Psoas muscle (tissue), 8 donors: Measurements from ENCODE around the gene LHPP. TPM values are rescaled to one million over a fixed set of nuclear protein-coding genes. Genes with fewer than 3 reads are reported as not detected.
"Not testable (repeated sequence)": the region's sequence is repeated elsewhere in the genome, so short reads cannot be mapped to it uniquely, and the experiment has no call there.

Experiments used
- ATAC-seq, 4 donors: fragments of 200-7000 bp; cut with Tn5 transposase; one replicate each; pipeline ENCODE4 v1.9.1; 2020; ENCODE audit warnings: moderate library complexity in 3 of 4, mild to moderate bottlenecking in 2 of 4
- DNase-seq, 2 donors: peaks; one replicate each; pipeline ENCODE4 v3.0.0-alpha.2; 2020
- H3K27ac ChIP-seq: fragments of 200-600 bp; one replicate; pipeline ENCODE4 v1.8.0; 2022
- H3K27me3 ChIP-seq, 3 donors: fragments of 200-600 bp in 1 of 3; one replicate each; pipeline versions ENCODE4 v1.6.1 to v1.8.0; 2013 to 2022; ENCODE audit warnings: low read length in 2 of 3, mild to moderate bottlenecking in 2 of 3, moderate library complexity in 1 of 3; ENCODE audit not compliant: insufficient read depth in 3 of 3
- H3K36me3 ChIP-seq, 2 donors: fragments of 200-600 bp in 1 of 2; one replicate each; pipeline versions ENCODE4 v1.6.1 to v1.8.0; 2013 to 2022; ENCODE audit warnings: low read depth in 1 of 2, mild to moderate bottlenecking in 1 of 2, moderate library complexity in 1 of 2; ENCODE audit not compliant: insufficient read depth in 1 of 2
- H3K4me1 ChIP-seq: fragments of 200-600 bp; one replicate; pipeline ENCODE4 v1.8.0; 2022
- H3K4me3 ChIP-seq: fragments of 200-600 bp; one replicate; pipeline ENCODE4 v1.8.0; 2022; ENCODE audit warnings: mild to moderate bottlenecking
- H3K9me3 ChIP-seq: fragments of 200-600 bp; one replicate; pipeline ENCODE4 v1.8.0; 2022
- CTCF ChIP-seq: fragments of 200-600 bp; IDR thresholded peaks from one replicate; pipeline ENCODE4 v1.8.0; 2022; ENCODE audit warnings: antibody characterized with exemption
- WGBS, 3 donors: extraction: QIAGEN DNeasy Blood & Tissue Kit; methylation state at CpG; one replicate each; pipeline versions ENCODE4 v1.1.6 to v1.1.7; 2013; 5-methylcytosine and 5-hydroxymethylcytosine counted together
- intact Hi-C, 2 donors: fragments of 100-400 bp; cut with DNase I; formaldehyde crosslinking; loops; one replicate each; pipeline versions ENCODE4 v1.11.0 to v1.14.2; 2022
- polyA plus RNA-seq, 3 donors: library from polyadenylated mRNA; stranded (reverse); fragments of 200-250 nt; gene quantifications; one replicate each; pipeline ENCODE4 v1.2.3, GENCODE V29; 2013
- total RNA-seq, 4 donors: library from RNA; stranded (reverse); fragmentation: NEBNext Ultra II Directional in 2 of 4; extraction: Animal tissue kit (Norgen Biotek cat#: 25700) in 2 of 4; gene quantifications; one replicate each; pipeline versions ENCODE4 v1.2.1 to v1.2.4, GENCODE V29; 2021 to 2023
- donor health status: healthy with polysubstance abuse.
- donor health status: DM: no; HTN: no; CAD: no; lungs with moderate emphysema.
- donor health status: Bipolar disorder and iron deficiency.
- donor health status: healthy.
- donor health status: DM: yes; HTN: yes; CAD: no.
- donor health status: DM: no; HTN: no; CAD: no.
- donor health status: DM: no; HTN: no; CAD: no.
- donor health status: DM: yes; HTN: yes; CAD: no.

Gene LHPP
- total and polyA plus RNA-seq, 7 donors, result 4.7 to 12.8 (median 6.1) TPM

- H3K9me3 ChIP-seq, result peaks cover 4% of the 10 kb centered on the region
- WGBS, 3 donors, result 60 to 69% (median 68%) methylated on average over 16 of the region's 16 CpGs
- intact Hi-C loops, result no loop called here
- H3K4me1 ChIP-seq, result no peaks in the 10 kb centered on the region
- no peak overlapping the region for H3K4me3 ChIP-seq
- DNase-seq, result peak; percentile 33 to 39
- H3K36me3 ChIP-seq, result no peaks in the 10 kb centered on the region
- no peak overlapping the region for H3K27ac ChIP-seq
- peak in 3 of 4 donors; percentile 18 to 61 (median 29) for ATAC-seq
- no peak for TF ChIP-seq CTCF
- no peaks in the 10 kb centered on the region for H3K27me3 ChIP-seq
These were observed 117.4 kb downstream of the LHPP start for GRCh38 chr10:124579011-124579399.

- H3K4me3 ChIP-seq, result no peak overlapping the region
- no peaks in the 10 kb centered on the region for H3K27me3 ChIP-seq
- H3K9me3 ChIP-seq, result no peaks in the 10 kb centered on the region
- peaks cover 19% of the 10 kb centered on the region for H3K4me1 ChIP-seq
- TF ChIP-seq CTCF, result no peak
- 87 to 96% (median 94%) methylated on average over 3 of the region's 3 CpGs for WGBS, 3 donors
- intact Hi-C loops, result no loop called here
- no peak for ATAC-seq
- DNase-seq, result no peak
- H3K27ac ChIP-seq, result no peak overlapping the region
- H3K36me3 ChIP-seq, result no peaks in the 10 kb centered on the region
These were observed 124.5 kb downstream of the LHPP start for GRCh38 chr10:124586142-124586541.

- DNase-seq, result peak; percentile 7 to 46
- 93 to 94% (median 93%) methylated on average over 11 of the region's 11 CpGs for WGBS, 3 donors
- H3K9me3 ChIP-seq, result no peaks in the 10 kb centered on the region
These were observed 126.2 kb downstream of the LHPP start for GRCh38 chr10:124587811-124588211.

GRCh38 chr10:124588341-124588735 is 126.7 kb downstream of the LHPP start:
- H3K36me3 ChIP-seq, ATAC-seq, intact Hi-C loops, H3K9me3 ChIP-seq, H3K4me3 ChIP-seq, H3K27me3 ChIP-seq: not testable (repeated sequence)
- H3K4me1 ChIP-seq, result peaks cover 19% of the 10 kb centered on the region
- peak overlapping the region; percentile 64 for H3K27ac ChIP-seq
- DNase-seq, result peak; percentile 2 to 39
- WGBS, 3 donors, result 77 to 87% (median 77%) methylated on average over 6 of the region's 6 CpGs

More at GRCh38 chr10:124587811-124588211, 126.2 kb downstream of the LHPP start:
- Histone ChIP-seq H3K36me3 (no peaks in the 10 kb centered on the region), H3K27me3 (no peaks in the 10 kb centered on the region), H3K4me1 (peaks cover 19% of the 10 kb centered on the region), H3K4me3 (no peak overlapping the region), H3K27ac (no peak overlapping the region)
- no peak for TF ChIP-seq CTCF
- intact Hi-C loops, result no loop called here
- no peak for ATAC-seq

GRCh38 chr10:124588736-124589490 is 127.3 kb downstream of the LHPP start:
- H3K27me3 ChIP-seq, result no peaks in the 10 kb centered on the region
- H3K27ac ChIP-seq, result peak overlapping the region; percentile 74
- H3K4me1 ChIP-seq, result peaks cover 19% of the 10 kb centered on the region
- intact Hi-C loops, result no loop called here
- no peak overlapping the region for H3K4me3 ChIP-seq
- ATAC-seq (peak; percentile 97 to 99 (median 98)), DNase-seq (peak; percentile 73 to 90)
- 22 to 25% (median 24%) methylated on average over 15 of the region's 15 CpGs for WGBS, 3 donors
- no peaks in the 10 kb centered on the region for H3K9me3 ChIP-seq
- H3K36me3 ChIP-seq, result no peaks in the 10 kb centered on the region
- no peak for TF ChIP-seq CTCF
